DOHH2 (cell line): ENCODE measurements around the gene HACL1.

ENCODE experiments used
- EZH2phosphoT487 ChIP-seq: fragments of 200-600 bp; sonication (generic); IDR thresholded peaks from 2 replicates; pipeline ENCODE4 v1.6.1; 2017; ENCODE audit warnings: borderline replicate concordance, mild to moderate bottlenecking, antibody characterized with exemption, low read length, moderate library complexity, mixed read lengths
- TF ChIP-seq, protein P1 (sequence below): fragments of 200-600 bp; sonication (generic); IDR thresholded peaks from one replicate; pipeline ENCODE4 v1.5.1; 2014; ENCODE audit warnings: antibody characterized with exemption, mild to moderate bottlenecking, low read depth, low read length; ENCODE audit not compliant: poor library complexity, severe bottlenecking

DNA sequence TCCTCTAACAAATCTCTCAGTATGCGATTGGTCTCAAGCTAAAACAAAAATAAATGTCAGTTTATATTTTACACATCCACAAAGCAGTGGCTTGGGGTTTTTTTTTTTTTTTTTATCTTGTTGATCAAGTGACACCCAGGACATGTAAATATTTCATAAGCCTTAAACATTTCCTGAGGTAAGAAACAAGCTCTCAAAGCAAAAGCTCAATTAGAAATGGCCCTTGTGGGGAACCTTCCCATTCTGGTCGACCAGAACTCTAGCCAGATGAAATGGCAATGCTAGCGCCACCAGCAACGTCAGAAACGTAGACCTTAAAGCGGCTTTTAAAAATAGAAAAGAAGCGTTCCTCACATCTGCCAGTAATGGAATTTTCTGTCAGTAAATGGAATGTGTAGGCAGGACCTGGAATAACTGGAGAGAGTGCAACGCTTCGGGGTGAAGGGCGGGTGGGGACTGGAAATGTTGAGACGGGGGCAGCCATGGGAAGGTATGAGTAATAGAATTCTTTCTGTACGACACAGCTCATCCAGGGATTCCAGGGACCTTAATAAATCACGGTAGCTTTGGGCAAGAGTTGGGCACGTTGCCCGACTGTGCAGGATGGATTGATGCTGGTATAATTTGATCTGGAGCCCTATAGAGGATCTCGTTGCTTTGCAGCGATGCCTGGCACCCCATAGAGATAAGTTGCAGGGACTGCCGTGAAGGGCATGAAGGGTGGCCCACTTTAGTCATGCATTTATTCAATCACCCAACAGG, 44.6 kb upstream of the HACL1 start:
- TF ChIP-seq, protein P1, sequence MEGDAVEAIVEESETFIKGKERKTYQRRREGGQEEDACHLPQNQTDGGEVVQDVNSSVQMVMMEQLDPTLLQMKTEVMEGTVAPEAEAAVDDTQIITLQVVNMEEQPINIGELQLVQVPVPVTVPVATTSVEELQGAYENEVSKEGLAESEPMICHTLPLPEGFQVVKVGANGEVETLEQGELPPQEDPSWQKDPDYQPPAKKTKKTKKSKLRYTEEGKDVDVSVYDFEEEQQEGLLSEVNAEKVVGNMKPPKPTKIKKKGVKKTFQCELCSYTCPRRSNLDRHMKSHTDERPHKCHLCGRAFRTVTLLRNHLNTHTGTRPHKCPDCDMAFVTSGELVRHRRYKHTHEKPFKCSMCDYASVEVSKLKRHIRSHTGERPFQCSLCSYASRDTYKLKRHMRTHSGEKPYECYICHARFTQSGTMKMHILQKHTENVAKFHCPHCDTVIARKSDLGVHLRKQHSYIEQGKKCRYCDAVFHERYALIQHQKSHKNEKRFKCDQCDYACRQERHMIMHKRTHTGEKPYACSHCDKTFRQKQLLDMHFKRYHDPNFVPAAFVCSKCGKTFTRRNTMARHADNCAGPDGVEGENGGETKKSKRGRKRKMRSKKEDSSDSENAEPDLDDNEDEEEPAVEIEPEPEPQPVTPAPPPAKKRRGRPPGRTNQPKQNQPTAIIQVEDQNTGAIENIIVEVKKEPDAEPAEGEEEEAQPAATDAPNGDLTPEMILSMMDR = no peak
- TF ChIP-seq EZH2phosphoT487 = no peak
